GM19455 (cell line): ENCODE results near the gene LDLRAD2.
"Not testable (repeated sequence)": the region's sequence is repeated elsewhere in the genome, so short reads cannot be mapped to it uniquely, and the experiment has no call there.

Source experiments
- ATAC-seq: cut with Tn5 transposase; IDR thresholded peaks from one replicate; pipeline ENCODE4 v1.9.1; 2021; ENCODE audit not compliant: unreplicated experiment

Gene LDLRAD2

GRCh38 chr1:21811875-21812305, at the start of gene LDLRAD2:
Gene LDLRAD2 (plus strand): TSS chr1:21812265. CDS start chr1:21812452, 187 bp downstream.
- no peak for ATAC-seq

DNA sequence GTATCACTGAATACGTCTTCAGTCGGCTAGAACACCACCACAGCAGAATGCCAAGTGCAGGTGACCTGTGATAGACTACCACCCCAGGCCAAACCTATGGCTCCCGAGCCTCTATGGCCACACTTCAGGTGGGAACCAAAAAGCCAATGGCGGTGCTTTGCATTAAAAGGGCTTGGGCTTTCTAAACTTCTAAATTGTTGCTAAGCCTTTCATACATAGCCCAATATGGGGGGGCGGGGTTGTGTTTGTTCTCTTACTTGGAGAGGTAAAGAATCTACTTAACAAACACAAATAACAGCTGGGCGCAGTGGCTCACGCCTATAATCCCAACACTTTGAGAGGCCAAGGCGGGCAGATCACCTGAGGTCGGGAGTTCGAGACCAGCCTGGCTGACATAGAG, 48.8 kb upstream of the LDLRAD2 start:
- ATAC-seq: no peak

DNA sequence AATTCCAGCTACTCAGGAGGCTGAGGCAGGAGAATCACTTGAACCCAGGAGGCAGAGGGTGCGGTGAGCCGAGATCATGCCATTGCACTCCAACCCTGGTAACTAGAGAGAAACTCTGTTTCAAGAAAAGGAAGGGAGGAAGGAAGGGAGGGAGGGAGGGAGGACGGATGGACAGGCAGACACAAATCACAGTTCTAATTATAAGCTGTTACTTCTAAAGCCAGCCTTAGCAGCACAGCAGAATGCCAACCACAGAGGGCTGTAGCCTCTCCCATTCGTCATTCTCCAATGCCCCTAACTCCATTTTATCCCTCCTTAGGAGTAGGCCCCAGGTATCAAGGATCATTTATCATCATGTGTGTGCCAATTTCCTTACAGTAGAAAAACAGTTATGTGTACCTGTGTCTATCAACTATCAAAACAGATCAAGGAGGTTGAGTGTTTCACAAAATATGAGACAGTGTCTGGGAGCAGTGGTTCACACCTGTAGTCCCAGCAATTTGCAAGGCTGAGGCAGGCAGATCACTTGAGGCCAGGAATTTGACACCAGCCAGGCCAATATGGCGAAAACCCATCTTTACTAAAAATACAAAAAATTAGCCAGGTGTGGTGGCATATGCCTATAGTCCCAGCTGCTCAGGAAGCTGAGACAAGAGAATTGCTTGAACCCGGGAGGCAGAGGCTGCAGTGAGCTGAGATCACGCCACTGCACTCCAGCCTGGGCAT, 48.2 kb upstream of the LDLRAD2 start:
- ATAC-seq: no peak

DNA sequence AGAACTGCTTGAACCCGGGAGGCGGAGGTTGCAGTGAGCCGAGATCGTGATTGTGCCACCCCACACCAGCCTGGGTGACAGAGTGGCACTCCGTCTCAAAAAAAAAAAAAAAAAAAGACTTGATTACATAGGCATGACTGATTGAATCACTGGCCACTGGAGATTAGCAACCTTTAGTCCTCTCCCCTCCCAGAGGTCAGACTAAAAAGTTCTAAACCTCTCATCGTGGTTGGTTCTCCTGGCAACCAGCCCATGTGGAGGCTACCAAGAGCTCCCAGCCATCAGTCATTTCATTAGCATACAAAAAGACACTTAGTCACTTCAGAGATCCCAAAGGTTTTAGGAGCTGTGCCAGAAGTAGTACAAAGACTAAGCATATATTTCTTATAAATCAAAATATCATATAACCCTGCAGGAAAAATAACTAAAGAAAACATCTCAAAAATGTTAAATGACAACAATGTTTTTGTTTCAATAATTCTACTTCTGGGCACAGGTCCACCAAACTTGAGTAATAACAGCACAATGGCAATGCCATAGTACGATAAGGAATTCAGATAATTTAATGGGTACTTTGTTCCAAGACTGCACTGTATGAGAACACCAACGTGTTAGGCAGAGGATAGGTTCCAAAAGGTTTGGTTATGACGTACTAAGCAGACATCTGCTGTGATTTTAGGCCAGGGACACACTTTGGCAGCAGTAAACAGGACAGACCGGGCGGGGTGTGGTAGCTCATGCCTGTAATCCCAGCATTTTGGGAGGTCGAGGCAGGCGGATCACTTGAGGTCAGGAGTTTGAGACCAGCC, 47.2 kb upstream of the LDLRAD2 start:
- ATAC-seq: no peak

- no peak for ATAC-seq
These were observed 45.9 kb upstream of the LDLRAD2 start for GRCh38 chr1:21766210-21766609.

DNA sequence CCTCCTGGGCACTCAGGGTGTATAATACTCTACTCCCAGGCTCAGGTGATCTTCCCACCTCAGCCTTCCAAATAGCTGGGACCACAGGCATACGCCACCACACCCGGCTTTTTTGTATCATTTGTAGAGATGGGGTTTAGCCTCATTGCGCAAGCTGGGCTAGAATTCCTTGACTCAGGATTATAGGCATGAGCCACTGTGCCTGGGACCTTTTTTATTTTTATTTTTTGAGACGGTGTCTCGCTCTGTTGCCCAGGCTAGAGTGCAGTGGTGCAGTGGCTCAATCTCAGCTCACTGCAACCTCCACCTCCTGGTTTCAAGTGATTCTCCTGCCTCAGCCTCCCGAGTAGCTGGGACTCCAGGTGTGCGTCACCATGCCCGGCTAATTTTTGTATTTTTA, 45.0 kb upstream of the LDLRAD2 start:
- ATAC-seq: not testable (repeated sequence)

DNA sequence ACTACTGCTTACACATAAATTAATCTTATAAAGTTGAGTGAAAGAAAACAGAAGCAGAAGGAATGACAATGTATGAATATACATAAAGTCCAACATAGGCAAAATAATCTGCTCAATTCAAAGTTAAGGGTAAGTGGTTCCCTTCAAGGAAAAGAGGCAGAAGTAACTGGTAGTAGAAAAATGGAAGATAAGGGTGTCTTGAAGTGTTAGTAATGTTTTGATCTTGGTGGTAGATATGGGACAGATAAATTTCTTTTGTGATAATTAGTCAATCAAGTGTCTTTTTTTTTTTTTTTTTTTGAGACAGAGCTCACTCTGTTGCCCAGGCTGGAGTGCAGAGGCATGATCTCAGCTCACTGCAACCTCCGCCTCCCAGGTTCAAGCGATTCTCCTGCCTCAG, 41.9 kb upstream of the LDLRAD2 start:
- no peak for ATAC-seq

GRCh38 chr1:21770602-21771001, 41.5 kb upstream of the LDLRAD2 start:
- ATAC-seq: not testable (repeated sequence)

- ATAC-seq: not testable (repeated sequence)
These were observed 40.4 kb upstream of the LDLRAD2 start for GRCh38 chr1:21771672-21772071.

- ATAC-seq: no peak
These were observed 38.5 kb upstream of the LDLRAD2 start for GRCh38 chr1:21773585-21773984.

GRCh38 chr1:21774835-21775549, 37.1 kb upstream of the LDLRAD2 start:
- ATAC-seq: no peak

- ATAC-seq: no peak
These were observed 36.5 kb upstream of the LDLRAD2 start for GRCh38 chr1:21775550-21775914.

DNA sequence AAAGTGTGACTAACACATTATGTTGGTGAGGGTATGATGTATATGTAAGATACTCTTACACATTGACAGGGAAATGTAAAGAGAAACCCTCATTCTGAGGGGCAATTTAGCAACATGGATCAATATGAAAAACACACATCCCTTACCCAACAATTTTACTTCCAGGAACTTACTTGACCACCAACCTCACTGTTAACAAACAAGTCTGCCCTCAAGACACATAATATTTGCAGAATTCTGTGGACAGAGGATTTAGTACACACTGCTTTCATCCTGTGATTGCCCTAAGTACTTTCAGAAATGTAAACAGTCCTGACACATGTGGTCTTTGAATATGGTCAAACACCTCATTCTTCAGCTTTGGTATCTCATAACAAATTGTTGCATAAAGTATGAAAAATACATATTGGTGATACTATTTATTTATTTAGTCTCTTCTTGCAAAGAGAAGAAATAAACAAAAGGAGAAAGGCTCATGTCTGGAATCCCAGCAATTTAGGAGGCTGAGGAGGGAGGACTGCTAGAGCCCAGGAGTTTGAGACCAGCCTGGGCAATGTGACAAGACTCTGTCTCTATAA, 36.0 kb upstream of the LDLRAD2 start:
- ATAC-seq: no peak

DNA sequence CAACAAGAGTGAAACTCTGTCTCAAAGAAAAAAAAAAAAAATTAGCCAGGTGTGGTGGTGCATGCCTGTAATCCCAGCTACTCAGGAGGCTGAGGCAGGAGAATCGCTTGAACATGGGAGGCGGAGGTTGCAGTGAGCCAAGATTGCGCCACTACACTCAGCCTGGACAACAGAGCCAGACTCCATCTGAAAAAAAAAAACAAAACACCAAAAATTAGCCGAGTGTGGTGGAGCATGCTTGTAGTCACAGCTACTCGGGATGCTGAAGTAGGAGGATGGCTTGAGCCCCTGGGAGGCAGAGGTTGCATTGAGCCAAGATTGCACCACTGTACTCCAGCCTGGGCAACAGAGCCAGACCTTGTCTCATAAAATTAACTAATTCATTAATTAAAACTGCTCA, 35.1 kb upstream of the LDLRAD2 start:
- ATAC-seq: not testable (repeated sequence)

GRCh38 chr1:21778405-21778727, 33.7 kb upstream of the LDLRAD2 start:
- ATAC-seq: no peak

- ATAC-seq: peak; percentile 30
These were observed 32.2 kb upstream of the LDLRAD2 start for GRCh38 chr1:21779613-21780521.

GRCh38 chr1:21781815-21782348, 30.2 kb upstream of the LDLRAD2 start:
- ATAC-seq: peak; percentile 11

- no peak for ATAC-seq
These were observed 29.7 kb upstream of the LDLRAD2 start for GRCh38 chr1:21782349-21782867.

DNA sequence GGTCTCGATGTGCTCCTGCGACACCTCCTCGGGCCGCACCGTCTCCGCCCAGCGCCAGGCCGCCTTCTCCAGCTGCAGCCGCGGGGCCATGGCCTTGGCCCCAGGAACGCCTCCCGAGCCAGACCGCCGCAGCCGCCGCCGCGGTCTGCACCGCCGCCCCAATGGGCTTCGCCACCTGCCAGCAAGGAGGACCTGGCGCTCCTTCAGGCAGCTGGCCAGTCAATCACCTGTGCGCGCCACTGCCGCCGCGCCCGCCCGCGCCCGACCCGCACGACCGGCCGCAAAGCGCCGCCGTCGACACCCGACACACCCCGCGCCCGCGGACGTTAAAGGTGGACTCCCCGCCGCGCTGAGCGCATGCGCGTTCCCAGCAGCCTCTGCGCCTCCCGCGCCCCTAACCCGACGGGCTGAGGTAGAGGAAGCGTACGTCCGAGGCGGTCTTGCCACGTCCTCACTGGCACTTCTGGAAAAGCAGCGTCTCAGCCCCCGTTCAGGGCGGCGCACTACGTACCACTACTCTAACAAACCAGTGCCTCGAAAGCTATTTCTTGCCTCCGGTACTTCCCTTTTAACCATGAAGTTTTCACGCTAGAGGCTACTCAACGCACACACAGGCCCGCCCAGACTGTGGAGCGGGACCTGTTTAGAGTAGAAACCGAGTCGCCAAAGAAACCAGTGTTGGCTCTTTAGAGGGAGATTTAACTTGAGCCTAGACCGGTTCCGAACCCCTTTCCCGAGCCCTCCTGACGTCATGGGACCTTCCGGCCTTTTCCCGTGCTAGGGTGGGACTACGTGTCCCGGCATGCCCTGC, 29.0 kb upstream of the LDLRAD2 start, which contains the start of gene USP48:
USP48 (minus strand) TSS at position 282 of the 811 bp plus-strand sequence; CDS start at position 90, 192 bp downstream.
- peak; percentile 69 for ATAC-seq
